NCI-H2196 treated with DMSO at 0.1 percent for 48 hours (cell line): ENCODE data around the gene TRIM59.

ENCODE experiments used
- DNase-seq: peaks from one replicate; lab custom pipeline; 2025; ENCODE audit not compliant: unreplicated experiment; lab: John Stamatoyannopoulos, UW

The TRIM59 gene, protein sequence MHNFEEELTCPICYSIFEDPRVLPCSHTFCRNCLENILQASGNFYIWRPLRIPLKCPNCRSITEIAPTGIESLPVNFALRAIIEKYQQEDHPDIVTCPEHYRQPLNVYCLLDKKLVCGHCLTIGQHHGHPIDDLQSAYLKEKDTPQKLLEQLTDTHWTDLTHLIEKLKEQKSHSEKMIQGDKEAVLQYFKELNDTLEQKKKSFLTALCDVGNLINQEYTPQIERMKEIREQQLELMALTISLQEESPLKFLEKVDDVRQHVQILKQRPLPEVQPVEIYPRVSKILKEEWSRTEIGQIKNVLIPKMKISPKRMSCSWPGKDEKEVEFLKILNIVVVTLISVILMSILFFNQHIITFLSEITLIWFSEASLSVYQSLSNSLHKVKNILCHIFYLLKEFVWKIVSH

GRCh38 chr3:160449636-160450598, at the start of gene TRIM59:
Gene TRIM59 (minus strand): TSS chr3:160449786. CDS start chr3:160439183, 10,603 bp downstream.
- peak; percentile 93 for DNase-seq

DNA sequence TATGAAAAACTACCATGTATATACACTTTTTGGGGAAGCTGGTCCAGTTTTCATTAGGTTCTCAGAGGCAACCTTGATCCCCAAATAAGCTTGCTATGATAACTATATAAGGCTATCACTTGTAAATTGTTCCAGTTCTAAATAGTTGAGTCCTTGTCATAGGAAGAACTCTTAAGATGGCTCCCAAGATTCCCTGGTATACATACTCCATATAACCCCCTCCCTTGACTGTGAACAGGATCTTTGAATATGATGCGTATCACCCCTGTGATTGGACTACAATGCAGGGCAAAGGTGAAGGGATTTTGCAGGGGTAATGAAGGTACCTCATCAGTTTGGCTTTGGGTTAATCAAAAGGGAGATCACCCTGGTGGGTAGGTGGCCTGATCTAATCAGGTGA, 48.6 kb upstream of the TRIM59 start:
- DNase-seq, result no peak

DNA sequence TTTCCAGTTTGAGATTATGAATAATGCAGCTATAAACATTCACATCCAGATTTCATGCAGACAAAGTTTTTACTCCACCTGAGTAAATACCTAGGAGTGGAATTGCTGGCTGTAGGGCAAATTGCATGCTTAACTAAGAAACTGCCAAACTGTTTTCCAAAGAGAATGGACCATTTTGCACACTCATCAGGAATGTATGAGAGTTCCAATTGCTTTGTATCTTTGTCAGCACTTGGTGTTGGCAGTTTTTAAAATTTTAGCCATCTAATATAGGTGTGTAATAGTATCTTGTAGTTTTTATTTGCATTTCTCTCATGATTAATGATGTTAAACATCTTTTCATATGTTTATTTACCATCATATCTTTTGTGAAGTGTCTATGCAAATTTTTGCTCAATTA, 40.6 kb upstream of the TRIM59 start:
- DNase-seq, result no peak

GRCh38 chr3:160486459-160486869, 36.9 kb upstream of the TRIM59 start:
- peak; percentile 27 for DNase-seq

- no peak for DNase-seq
Measured at GRCh38 chr3:160482796-160483195, 33.2 kb upstream of the TRIM59 start.

DNA sequence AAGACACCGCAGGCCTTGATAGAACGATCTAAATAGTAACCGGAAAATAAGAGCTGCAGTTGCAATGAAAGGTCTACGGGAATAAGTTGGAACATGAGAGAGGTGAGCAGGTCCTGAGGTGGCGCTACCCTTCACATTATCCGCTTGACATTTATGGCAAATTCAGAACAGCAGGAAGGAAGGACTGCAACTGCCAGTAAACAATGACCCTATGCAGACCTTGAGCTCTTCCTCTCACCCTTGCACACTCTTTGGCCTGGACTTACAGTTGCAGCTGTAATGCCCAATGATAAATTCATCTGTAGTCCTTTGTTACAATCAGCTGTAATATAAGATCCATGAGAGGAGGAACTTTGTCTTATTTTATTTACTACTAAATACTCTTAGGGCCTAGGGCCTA, 32.3 kb upstream of the TRIM59 start:
- DNase-seq, result no peak

DNA sequence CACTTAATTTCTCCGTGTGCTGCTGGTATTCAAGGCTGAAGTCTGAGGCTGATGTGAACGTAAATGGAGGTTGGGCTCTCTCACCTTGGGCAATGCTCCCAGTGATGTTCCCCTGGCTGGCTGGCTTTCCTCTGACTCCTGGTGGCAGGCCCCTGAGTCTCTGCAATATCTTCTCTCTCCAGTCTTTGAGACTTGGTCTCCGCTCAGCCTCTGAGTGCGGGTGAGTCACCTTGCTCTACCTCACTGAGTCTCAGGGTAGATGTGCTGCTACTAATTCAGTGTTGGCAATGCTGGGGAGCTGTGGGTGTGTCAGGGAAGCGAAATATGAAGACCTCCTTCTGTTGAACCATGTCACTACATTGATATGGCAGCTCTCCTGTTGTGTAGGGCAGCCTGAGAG, 31.3 kb upstream of the TRIM59 start:
- DNase-seq, result no peak

- DNase-seq, result no peak
Measured at GRCh38 chr3:160479376-160479775, 29.8 kb upstream of the TRIM59 start.

DNA sequence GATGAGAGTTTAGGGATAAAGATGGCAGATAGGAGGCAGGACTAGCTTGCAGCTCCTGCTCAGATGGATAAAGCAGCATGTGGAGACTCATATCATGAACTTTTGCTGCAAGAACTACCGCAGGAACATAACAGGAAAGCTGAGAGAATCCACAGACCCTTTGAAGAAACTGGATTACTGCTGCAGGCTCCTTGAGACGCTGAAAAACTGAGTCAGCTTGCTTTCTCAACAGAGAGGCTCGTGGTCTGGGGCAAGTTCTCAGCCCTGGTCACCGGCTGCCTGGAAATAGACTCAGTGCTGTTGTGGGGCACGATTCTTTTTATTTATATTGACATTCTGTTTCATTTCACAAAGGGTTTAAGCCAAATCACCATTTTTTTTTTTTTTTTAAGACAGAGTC, 28.8 kb upstream of the TRIM59 start:
- no peak for DNase-seq

DNA sequence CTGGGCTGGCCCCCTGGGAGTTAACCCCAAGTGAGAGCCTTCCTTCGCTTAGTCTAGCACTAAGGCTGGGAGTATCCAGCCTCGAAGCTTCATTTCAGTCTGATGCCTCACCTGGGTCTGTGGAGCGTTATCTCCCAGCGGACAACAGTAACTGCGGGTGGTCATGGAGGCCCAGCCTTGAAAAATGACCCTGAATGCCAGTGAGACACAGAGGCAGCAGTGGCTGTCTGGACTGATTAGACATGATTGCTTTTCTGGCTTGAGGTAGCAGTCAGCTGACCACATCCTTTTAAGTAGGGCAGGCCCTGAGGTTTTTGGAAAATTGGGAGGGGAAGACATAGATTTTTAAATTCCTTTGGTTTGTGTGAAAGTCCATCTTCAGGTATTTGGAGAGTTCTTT, 28.2 kb upstream of the TRIM59 start:
- DNase-seq, result no peak

- DNase-seq, result no peak
Measured at GRCh38 chr3:160475884-160476283, 26.3 kb upstream of the TRIM59 start.

DNA sequence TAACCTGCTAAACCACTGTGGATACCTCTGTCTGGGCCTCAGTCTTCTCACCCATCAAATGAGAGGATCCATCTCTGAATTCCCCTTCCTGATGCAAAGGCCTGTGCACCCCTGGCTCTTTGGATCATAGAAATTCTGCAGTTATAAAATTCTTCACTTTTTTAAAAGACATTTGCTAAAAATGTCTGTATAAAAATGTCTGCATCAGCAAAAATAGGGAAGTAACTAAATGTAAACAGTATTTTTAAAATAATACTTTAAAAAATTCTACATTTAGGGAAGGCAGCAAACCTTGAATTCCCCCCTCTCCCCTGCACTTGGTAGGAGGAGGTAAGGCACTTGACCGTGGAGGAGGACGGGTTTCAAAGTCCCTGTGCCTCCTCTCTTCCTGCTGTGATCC, 25.6 kb upstream of the TRIM59 start:
- no peak for DNase-seq

DNA sequence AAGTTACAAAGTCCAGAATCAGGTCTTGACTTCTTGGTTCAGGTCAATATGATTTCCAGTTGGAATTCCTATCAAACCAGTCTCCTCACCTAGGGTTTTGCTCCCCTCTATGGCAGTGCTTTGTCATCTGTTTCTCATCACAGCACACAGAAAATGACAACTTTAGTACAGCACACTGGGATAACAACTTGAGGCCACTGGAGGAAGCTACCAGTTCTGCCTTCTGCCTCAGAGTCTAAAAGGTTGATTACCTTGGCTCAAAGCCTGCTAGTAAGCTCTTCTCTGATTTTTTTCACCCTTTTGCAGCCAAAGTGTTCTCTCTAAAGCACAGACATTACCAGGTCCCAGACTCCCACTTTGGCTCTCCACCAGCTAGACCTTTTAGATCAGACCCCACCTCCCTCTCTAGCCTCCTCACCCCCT, 24.8 kb upstream of the TRIM59 start:
- no peak for DNase-seq

- DNase-seq, result no peak
Measured at GRCh38 chr3:160473978-160474377, 24.4 kb upstream of the TRIM59 start.

DNA sequence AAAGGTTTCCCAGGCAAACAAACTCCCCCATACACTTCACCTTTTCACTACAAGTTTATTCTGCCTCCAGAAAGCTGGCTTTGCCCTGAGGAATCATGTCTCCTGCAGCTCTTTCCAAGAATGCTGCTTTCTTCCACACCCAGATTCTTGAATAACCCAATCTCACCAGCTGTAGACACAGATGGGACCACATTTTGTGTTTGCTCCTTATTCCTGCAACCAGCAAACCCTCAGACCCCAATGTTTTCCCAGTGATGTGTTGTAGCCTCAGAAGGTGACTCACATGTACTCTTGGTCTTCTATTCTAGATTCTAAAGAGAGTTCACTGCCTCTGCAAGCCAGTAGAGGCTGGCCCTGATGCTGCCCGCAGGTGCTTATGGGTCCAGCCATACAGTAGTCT, 23.6 kb upstream of the TRIM59 start:
- DNase-seq, result no peak

DNA sequence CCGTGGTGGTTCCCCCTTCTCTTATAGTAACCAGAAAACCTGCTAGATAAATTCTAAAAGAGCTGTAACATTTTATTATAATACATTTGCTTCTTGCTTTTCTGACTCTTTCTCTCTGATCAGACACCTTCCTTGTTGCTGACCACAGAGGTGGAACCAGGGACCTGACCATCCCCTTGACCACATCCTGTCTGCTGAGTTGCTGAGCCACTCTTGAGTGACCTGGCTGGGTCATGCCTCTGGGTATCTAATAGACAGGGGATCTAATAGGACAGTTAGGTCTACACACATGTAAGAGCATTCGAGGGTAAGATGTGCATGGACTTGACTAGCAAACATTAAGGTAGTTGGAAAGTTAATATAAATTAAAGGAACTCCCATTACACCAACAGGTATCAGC, 22.8 kb upstream of the TRIM59 start:
- DNase-seq, result no peak

DNA sequence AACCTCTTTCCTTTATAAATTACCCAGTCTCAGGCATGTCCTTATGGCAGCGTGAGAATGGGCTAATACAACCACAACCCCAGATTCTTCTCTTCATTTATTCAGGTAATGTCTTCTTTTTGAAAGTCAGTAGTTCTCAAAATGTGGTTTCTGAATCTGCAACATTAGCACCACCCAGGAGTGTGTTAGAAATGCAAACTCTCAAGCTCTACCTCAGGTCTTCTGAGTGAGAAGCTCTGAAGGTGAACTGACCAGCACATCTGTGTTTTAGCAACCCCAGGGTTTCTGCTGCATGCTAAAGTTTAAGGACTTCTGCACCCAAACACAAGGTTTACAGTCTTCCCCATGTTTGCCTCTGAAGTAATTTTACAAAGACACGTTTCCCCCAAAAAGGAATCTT, 22.3 kb upstream of the TRIM59 start:
- DNase-seq, result no peak

- DNase-seq, result no peak
Measured at GRCh38 chr3:160470181-160470580, 20.6 kb upstream of the TRIM59 start.

- DNase-seq, result no peak
Measured at GRCh38 chr3:160464971-160465370, 15.4 kb upstream of the TRIM59 start.

DNA sequence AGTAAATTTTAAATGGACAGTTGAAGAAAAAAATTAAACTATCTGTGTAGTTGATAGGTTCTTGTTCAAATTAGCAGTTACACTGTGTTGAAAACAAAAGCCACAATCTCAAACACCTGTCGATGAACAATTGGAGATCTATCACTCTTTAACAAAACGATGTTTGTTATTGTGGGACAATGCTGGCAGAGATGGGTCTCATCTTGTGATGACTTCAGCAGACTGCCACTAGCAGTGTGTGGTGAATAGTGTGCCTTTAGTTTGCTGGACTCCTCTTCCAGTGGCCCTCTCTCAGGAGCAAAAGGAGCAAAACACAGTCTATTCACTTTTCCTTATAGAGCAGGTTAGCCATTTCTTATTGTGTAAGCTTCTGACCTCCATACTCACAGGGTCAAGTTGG, 14.7 kb upstream of the TRIM59 start:
- DNase-seq, result no peak

DNA sequence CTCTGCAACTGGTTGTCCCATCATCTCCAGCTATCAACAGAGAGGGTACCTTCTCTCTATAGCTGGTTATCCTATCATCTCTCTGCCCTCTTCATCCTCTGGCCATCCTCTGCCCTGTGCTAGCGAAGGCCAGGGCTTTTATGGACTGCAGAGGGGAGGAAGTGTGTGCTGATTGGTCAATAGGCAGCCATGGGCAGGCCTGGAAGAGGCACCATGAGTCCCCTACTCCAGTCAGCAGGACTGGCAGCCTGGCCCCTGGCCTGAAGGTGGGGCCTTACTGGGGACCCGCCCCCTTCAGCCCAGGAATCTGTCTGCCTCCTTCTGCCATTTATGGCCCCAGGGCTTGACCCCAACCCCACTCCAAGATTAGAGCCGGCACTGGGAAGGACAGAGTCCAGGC, 10.4 kb upstream of the TRIM59 start:
- DNase-seq, result no peak

GRCh38 chr3:160459450-160459970, 9.9 kb upstream of the TRIM59 start:
- no peak for DNase-seq
